ENCODE measurements around the gene TUBB. TPM values are rescaled to one million over a fixed set of nuclear protein-coding genes. Genes with fewer than 3 reads are reported as not detected.

The TUBB gene
- total and polyA plus RNA-seq, 9 of the 15 experiments (the other 6 are each of a cell fraction or from before 2014, with no cell fraction given), result 971 to 2,870 (median 1,478) TPM

GRCh38 chr6:30717129-30717844, 2.9 kb upstream of the TUBB start, which contains the start of gene MDC1 (continued):
- TF ChIP-seq, protein P1, sequence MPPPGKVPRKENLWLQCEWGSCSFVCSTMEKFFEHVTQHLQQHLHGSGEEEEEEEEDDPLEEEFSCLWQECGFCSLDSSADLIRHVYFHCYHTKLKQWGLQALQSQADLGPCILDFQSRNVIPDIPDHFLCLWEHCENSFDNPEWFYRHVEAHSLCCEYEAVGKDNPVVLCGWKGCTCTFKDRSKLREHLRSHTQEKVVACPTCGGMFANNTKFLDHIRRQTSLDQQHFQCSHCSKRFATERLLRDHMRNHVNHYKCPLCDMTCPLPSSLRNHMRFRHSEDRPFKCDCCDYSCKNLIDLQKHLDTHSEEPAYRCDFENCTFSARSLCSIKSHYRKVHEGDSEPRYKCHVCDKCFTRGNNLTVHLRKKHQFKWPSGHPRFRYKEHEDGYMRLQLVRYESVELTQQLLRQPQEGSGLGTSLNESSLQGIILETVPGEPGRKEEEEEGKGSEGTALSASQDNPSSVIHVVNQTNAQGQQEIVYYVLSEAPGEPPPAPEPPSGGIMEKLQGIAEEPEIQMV (tag; conservative IDR thresholded peaks at IDR 0.05; ENCODE audit: low read depth), result no peak
- TF ChIP-seq SRSF1 (IDR thresholded peaks at IDR 0.05; ENCODE audit: low read depth, low read length), result no peak
- TF ChIP-seq ZNF512 (tag; IDR thresholded peaks at IDR 0.05), result no peak
- TF ChIP-seq CTBP1 (IDR thresholded peaks at IDR 0.05; ENCODE audit: borderline replicate concordance), result peak; percentile 91; the same call in 1 of the 2 replicates
- no peak; a peak in 1 of 4 replicates for TF ChIP-seq SIX5 (IDR thresholded peaks at IDR 0.05; ENCODE audit: borderline replicate concordance in 1 of 2, insufficient read depth in 1 of 2, low read depth in 1 of 2, low read length in 2 of 2)
- no peak for TF ChIP-seq TCFL5 (CRISPR knock-in tag; conservative IDR thresholded peaks at IDR 0.05)
- no peak for TF ChIP-seq TBP (optimal IDR thresholded peaks at IDR 0.05; ENCODE audit: low read depth, low read length)
- TF ChIP-seq MYC (IDR thresholded peaks at IDR 0.05; ENCODE audit: low read depth, low read length), result peak; percentile 93
- peak; percentile 13; the same call in 1 of the 2 replicates for TF ChIP-seq MYC (CRISPR knock-in tag; IDR thresholded peaks at IDR 0.05; ENCODE audit: borderline replicate concordance, low read depth)
- TF ChIP-seq CHAMP1 (IDR thresholded peaks at IDR 0.05), result no peak
- TF ChIP-seq XRCC3 (IDR thresholded peaks at IDR 0.05), result no peak
- TF ChIP-seq, protein P2, sequence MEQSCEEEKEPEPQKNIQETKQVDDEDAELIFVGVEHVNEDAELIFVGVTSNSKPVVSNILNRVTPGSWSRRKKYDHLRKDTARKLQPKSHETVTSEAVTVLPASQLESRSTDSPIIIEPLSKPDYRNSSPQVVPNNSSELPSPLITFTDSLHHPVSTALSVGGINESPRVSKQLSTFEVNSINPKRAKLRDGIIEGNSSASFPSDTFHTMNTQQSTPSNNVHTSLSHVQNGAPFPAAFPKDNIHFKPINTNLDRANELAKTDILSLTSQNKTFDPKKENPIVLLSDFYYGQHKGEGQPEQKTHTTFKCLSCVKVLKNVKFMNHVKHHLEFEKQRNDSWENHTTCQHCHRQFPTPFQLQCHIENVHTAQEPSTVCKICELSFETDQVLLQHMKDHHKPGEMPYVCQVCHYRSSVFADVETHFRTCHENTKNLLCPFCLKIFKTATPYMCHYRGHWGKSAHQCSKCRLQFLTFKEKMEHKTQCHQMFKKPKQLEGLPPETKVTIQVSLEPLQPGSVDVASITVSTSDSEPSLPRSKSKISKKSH (CRISPR knock-in tag; IDR thresholded peaks at IDR 0.05), result no peak
- peak; percentile 96; the same call in 1 of the 2 replicates for TF ChIP-seq GTF2E2 (tag; IDR thresholded peaks at IDR 0.05)
- peak; percentile 7; the same call in 1 of the 2 replicates for TF ChIP-seq NR4A1 (CRISPR knock-in tag; IDR thresholded peaks at IDR 0.05)
- TF ChIP-seq NR4A1 (tag; IDR thresholded peaks at IDR 0.05), result no peak
- TF ChIP-seq ZBTB2 (IDR thresholded peaks at IDR 0.05), result peak; percentile 55
- TF ChIP-seq HDAC8 (tag; IDR thresholded peaks at IDR 0.05), result no peak
- no peak for TF ChIP-seq ZNF274 (IDR thresholded peaks at IDR 0.05; ENCODE audit: borderline replicate concordance, low read depth, low read length)
- TF ChIP-seq ZNF696 (CRISPR knock-in tag; conservative IDR thresholded peaks at IDR 0.05), result no peak
- TF ChIP-seq ZNF24 (IDR thresholded peaks at IDR 0.05), result peak; percentile 52; the same call in 1 of the 2 replicates

All from K562 (cell line).